Activated CD4-positive, CD25-positive, alpha-beta regulatory T cell (primary cell): ENCODE results near the gene PROC.

Experiments used
- DNase-seq, 4 experiments: peaks; one replicate each; lab custom pipeline; 2025; lab: John Stamatoyannopoulos, UW

Gene PROC

DNA sequence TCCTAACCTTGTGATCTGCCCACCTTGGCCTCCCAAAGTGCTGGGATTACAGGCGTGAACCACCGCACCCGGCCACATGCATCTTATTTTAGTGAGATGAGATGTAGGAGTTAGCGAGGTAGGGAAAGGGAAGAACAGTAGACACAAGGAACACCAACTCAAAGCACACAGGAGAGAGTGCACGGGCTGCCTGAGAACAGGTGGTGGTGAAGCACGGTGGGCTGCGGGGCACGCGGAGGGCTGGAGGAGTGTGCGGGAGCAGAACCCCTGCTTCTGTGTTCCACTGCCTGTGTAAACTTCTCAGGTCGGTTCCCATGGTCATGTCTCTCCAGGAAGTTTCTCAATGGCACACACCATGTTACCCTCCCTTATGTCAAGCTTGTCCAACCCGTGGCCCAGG, 38.7 kb downstream of the PROC start:
- DNase-seq = no peak

- DNase-seq = no peak
These were observed 44.2 kb downstream of the PROC start for GRCh38 chr2:127462461-127462860.

GRCh38 chr2:127463155-127463991, 45.1 kb downstream of the PROC start:
- no peak for DNase-seq

GRCh38 chr2:127464470-127465257, 46.4 kb downstream of the PROC start:
- DNase-seq = no peak

DNA sequence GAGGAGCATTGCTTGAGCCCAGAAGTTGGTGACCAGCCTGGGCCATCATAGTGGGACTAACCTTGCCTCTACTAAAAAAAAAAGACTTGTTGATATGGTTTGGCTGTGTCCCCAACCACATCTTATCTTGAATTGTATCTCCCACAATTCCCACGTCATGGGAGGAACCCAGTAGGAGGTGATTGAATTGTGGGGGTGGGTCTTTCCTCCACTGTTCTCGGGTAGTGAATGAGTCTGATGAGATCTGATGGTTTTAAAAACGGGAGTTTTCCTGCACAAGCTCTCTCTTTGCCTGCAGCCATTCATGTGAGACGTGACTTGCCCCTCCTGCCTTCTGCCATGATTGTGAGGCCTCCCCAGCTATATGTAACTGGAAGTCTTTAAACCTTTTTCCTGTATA, 47.0 kb downstream of the PROC start:
- DNase-seq = no peak

- no peak for DNase-seq
These were observed 50.8 kb downstream of the PROC start for GRCh38 chr2:127469051-127469450.

DNA sequence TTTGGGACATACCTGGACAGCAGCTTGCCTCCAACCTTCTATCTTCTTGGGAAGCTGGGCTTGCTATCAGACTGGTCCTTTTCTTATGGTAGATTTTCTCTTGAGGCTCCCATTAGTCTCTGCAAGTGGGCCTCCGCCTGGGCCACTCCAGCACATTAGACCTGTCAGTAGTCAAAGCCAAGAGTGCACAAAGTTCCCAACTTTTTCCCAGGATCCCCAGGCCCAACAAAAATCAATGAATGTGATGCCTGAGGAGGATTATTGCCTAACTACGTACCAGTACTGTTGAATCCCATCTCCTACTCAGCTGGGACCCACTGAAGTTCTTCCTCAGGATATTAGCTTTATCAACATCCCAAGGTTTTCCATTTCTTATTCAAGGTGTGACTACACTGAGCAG, 51.7 kb downstream of the PROC start:
- DNase-seq = no peak

- no peak for DNase-seq
These were observed 53.2 kb downstream of the PROC start for GRCh38 chr2:127471286-127471988.

DNA sequence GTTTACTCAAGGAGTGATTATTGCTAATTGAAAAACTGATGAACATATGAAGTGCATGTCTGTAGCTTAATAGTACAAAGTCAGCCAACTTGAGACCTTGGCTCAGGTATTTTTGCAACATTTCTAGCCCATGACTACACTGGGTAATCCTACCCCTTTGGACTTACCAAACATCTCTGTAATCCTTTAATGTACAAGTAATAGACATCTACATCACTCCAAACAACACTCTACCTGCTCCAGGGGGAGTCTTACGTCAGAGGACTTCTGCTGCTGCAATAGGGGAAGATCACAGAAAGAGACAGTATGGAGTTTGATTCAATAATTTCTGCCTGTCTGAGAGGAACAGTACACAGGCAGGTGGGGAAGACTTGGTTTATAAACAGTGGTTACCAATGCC, 54.0 kb downstream of the PROC start:
- no peak for DNase-seq

DNA sequence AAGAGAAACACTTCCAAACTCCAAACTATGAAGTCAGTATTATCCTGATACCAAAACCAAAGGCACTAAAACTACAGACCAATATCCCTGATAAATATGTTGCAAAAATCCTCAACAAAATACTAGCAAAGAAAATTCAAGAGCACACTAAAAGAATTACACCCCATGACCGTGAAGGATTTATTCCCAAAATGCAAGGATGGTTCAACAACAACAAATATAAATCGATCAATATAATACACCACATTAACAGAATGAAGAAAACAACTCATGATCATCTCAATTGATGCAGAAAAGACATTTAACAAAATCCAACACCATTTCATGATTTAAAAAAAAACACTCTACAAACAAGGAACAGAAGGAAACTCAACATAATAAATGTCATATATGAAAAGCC, 57.6 kb downstream of the PROC start:
- no peak for DNase-seq
